Stomach (tissue), 4 donors: Measurements from ENCODE around the gene TPMT.

ENCODE experiments used
- CTCF ChIP-seq, 7 experiments: fragments of 450-650 bp in 4 of 7; fragments of 200-600 bp in 3 of 7; sonication (generic) in 3 of 7; IDR thresholded peaks; one replicate each; pipeline ENCODE4 v1.5.1; 2016 to 2019; ENCODE audit warnings: antibody characterized with exemption in 7 of 7, control low read depth in 2 of 7, mild to moderate bottlenecking in 1 of 7
- POLR2A ChIP-seq, 4 donors: fragments of 450-650 bp; IDR thresholded peaks; one replicate each; pipeline ENCODE4 v1.6.1; 2016; ENCODE audit warnings: antibody characterized with exemption in 4 of 4, control low read depth in 2 of 4, mild to moderate bottlenecking in 1 of 4, moderate library complexity in 1 of 4

- no peak for TF ChIP-seq POLR2A (IDR thresholded peaks at IDR 0.05)
- TF ChIP-seq CTCF (IDR thresholded peaks at IDR 0.05), result no peak
Measured at GRCh38 chr6:18142591-18142861, 12.4 kb downstream of the TPMT start.
